HG03139 (cell line): Measurements from ENCODE around the gene TMEM200A.

Source experiments
- ATAC-seq: cut with Tn5 transposase; IDR thresholded peaks from one replicate; pipeline ENCODE4 v1.9.1; 2021; ENCODE audit not compliant: unreplicated experiment

Gene TMEM200A

GRCh38 chr6:130377371-130377770 is 11.6 kb downstream of the TMEM200A start:
- ATAC-seq: no peak

DNA sequence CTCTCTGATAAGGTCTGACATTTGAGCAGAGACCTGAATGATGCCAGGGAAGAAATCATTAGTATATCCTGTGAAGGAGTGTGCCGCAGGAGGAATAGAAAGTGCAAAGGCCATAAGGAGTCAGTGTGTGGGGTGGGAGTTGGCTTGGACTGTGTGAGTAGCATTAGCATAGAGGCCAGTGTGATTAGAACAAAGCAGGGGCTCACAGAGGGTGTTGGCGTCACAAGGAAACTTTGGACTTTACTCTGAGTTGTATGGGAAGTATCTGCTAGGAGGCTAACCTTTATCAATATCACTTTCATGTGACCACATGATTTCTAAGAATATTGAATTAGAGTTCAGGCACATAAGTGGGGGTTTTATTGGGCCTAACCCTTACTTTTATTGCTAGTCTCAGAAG is 12.1 kb downstream of the TMEM200A start:
- no peak for ATAC-seq

DNA sequence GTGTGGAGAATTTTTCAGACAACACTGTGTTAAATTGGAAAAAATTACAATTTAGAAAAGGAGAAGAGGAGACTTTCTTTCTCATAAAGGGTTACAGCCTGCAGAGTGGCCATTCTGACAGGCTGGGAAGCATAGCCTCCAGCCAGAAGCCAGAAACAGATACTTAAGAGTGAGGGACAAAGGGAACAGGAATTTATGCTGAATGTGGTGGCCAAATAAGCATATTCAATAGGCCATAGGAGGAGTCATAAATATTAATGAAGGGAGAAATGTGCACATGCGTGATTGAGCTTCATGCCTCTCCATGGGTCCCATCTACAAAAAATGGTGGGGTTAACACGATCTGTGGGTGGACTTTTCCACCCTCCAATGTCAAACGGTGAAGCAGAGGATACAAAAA is 13.4 kb downstream of the TMEM200A start:
- no peak for ATAC-seq

DNA sequence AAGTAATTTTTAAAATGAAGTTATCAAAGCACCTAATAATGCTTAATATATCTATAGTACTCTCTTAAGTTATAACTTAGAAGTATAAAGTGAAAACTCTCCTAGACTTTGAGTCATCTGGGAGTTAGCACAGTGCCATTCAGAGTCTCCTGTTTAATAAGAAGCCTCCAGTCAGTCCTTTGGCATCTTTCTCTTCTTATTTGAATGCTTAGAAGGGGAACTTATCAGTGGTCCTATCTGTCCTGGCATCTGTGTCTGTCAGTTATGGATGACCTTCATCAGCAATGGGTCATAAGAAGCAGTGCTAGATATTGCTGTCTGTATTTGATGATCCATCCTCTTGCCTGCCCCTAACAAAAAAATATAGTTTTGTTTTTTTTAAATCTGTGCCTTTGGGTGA is 15.2 kb downstream of the TMEM200A start:
- no peak for ATAC-seq

GRCh38 chr6:130381459-130382380 is 15.9 kb downstream of the TMEM200A start:
- ATAC-seq: peak; percentile 67

GRCh38 chr6:130382872-130383490 is 17.2 kb downstream of the TMEM200A start:
- ATAC-seq: no peak

- ATAC-seq: no peak
Observed at GRCh38 chr6:130385064-130385695, 19.4 kb downstream of the TMEM200A start.

DNA sequence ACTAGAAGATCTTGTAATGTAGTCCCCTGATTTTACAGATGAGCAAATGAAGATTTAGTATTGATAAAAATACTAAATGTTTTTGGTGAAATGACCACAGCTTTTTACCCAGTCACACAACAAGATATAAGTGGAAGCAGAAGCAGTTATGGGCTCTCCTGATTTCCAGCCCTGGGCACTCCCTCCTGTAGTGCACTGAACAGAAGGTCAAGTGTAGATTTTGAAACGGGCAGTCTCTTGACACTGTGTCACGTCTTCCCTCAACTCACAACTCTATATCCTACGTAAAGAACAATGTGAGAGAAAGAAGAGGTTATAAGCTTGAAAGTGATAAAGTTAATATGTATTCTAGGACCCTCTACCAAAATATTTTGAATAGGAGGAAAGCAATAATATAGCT is 23.3 kb downstream of the TMEM200A start:
- ATAC-seq: no peak

- no peak for ATAC-seq
Observed at GRCh38 chr6:130390890-130391289, 25.1 kb downstream of the TMEM200A start.

- no peak for ATAC-seq
Observed at GRCh38 chr6:130393306-130393705, 27.5 kb downstream of the TMEM200A start.

- ATAC-seq: no peak
Observed at GRCh38 chr6:130394246-130394645, 28.4 kb downstream of the TMEM200A start.

DNA sequence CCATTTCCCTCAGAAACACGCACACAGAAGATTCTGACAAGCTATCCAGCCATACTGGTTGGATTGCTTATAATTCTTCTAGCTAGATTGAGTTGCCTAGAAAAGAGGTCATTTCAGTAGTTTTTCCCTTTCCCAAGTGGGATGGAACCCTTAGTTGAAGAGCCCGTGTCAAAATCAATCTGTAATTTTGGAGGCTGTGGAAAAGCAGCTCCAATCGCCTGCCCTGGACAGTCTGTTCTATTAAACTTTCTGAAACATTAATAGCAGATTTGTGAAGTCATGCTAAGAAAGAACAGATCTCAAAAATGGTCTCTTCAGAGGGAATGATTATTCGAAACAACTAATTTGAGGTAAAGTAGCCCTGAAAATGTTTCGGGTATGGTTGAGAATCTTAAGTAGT is 29.3 kb downstream of the TMEM200A start:
- ATAC-seq: no peak

GRCh38 chr6:130396722-130397121 is 30.9 kb downstream of the TMEM200A start:
- ATAC-seq: no peak

DNA sequence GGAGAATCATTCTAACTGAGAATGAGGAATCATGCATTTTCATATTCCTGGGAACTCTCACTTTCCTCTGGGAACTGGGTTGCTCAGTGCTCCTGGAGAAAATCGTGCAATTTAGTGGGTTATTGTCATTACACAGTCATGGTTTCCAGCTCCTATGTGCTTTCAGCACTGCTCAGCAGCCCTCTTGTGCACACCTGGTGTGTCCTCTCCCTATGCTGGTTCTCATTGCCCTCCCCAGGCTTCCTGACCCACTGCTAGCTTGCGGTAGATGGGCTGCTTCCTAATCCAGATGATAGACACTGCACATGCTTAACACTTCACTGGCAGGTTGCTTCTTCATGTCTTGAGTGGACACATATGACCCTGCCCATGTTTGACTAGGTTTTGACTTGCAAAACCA is 39.7 kb downstream of the TMEM200A start:
- ATAC-seq: no peak

DNA sequence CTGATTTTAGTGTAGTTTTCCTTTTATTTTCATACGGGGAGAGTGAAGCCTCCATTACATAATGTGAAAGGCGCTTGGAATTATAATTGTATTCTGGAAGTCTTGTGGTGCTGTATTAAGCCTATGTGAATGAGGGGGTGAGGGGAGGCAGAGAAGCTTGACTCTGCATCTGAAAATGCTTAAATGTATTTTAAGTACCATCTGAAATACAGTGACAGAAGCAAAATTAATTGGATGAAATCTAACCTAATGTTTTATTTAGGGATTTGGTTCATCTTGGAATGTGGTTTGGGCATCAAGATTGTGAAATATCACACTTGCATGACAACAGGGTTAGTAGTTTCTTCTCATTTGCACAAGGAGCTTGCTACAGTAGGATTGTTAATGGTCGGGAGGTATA is 41.2 kb downstream of the TMEM200A start:
- no peak for ATAC-seq

- ATAC-seq: no peak
Observed at GRCh38 chr6:130409418-130410100, 43.7 kb downstream of the TMEM200A start.

DNA sequence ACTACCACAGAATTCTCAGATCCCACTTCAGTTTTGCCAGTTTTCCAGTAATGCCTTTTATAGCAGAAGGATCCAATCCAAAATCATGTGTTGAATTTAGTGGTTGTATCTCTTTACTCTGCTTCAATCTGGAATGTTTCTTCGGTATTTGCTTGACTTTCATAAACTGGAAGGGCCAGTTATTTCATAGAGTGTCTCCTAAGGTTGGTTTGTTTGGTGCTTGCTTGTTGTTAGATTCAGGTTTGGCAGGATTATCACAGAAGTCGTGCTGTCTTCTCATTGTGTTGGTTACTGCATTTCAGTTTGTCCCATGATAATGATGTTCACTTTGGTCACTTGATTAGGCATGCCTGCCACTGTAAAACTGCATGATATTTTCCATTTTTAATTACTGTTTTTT is 45.7 kb downstream of the TMEM200A start:
- no peak for ATAC-seq

GRCh38 chr6:130412556-130413290 is 46.9 kb downstream of the TMEM200A start:
- ATAC-seq: no peak

DNA sequence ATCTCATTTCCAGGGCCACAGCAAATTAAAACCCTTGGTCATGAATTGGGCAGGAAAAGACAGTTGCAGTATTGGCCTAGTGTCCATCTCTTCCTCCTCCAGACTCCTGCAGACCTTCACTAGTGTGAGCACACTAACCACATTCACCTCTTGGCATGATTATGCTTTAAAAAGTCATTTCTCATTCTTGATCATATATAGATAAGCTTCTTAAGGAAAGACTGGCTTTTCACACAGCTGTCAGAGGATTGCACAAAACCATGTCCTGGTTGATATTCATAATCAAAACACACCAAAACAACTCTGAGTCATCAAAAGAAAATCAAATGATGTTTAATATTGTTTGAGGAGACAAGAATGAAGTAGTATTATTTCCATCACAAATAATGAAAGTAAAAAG is 52.1 kb downstream of the TMEM200A start:
- no peak for ATAC-seq

DNA sequence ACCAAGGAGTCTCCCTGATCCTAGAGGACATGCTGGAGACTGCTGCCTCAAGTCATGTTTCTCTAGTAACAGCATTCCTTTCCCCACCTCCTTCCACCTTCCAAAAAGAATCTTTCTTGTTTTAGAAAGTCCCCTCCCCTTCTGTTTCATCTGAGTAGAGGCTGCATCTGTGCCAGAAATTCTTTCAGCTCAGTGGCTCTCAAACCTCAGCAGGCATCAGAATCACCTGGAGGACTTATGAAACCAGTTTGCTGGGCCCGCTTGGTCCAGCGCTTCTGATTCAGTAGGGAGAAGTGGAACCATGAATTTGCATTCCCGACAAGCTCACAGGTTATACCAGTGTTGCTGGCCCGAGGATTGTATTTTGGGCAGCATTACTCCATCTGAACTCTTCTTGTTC is 55.1 kb downstream of the TMEM200A start:
- ATAC-seq: no peak

GRCh38 chr6:130421585-130421984 is 55.8 kb downstream of the TMEM200A start:
- no peak for ATAC-seq
